ENCODE results near the gene STAC2.

DNA sequence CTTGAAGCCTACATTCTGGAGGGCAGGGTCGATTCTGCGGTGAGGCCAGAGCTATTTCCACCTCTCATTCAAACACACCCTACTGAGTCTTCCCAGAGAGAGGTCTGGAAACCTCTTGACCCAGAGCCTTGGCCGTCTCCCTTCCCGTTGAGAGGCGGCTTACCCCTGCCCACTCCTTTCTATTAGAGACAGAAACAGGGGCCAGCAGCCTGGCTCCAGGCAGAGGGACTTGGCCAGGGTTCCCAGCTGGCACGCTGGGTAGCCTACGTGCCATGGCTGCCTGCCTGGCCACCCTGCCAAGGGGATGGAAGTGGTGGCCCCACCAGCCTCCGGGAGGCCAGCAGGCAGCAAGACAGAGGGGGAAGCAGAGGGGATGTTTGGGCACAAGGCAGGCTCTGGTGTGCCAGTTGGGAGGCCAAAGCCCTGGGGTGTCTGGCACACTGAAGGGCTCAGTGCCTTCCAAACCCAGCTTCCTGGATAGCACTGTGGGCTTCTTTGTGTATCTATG lies 6.0 kb downstream of the STAC2 start:
- TF ChIP-seq, protein P1, sequence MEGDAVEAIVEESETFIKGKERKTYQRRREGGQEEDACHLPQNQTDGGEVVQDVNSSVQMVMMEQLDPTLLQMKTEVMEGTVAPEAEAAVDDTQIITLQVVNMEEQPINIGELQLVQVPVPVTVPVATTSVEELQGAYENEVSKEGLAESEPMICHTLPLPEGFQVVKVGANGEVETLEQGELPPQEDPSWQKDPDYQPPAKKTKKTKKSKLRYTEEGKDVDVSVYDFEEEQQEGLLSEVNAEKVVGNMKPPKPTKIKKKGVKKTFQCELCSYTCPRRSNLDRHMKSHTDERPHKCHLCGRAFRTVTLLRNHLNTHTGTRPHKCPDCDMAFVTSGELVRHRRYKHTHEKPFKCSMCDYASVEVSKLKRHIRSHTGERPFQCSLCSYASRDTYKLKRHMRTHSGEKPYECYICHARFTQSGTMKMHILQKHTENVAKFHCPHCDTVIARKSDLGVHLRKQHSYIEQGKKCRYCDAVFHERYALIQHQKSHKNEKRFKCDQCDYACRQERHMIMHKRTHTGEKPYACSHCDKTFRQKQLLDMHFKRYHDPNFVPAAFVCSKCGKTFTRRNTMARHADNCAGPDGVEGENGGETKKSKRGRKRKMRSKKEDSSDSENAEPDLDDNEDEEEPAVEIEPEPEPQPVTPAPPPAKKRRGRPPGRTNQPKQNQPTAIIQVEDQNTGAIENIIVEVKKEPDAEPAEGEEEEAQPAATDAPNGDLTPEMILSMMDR (IDR thresholded peaks at IDR 0.05) = no peak
- TF ChIP-seq POLR2A (IDR thresholded peaks at IDR 0.05) = no peak

All from adrenal gland (tissue), 5 donors.